Sigmoid colon (tissue), 7 donors: ENCODE measurements around the gene AKAP1. TPM values are rescaled to one million over a fixed set of nuclear protein-coding genes. Genes with fewer than 3 reads are reported as not detected.

ENCODE experiments used
- DNase-seq: peaks from one replicate; pipeline ENCODE4 v3.0.0-alpha.2; 2019
- H3K27ac ChIP-seq, 4 donors: fragments of 200-600 bp; sonication (generic); one replicate each; pipeline ENCODE4 v1.5.1; 2016 to 2019; ENCODE audit warnings: mild to moderate bottlenecking in 1 of 4
- H3K27me3 ChIP-seq, 3 donors: fragments of 200-600 bp; sonication (generic); one replicate each; pipeline ENCODE4 v1.5.1; 2019; ENCODE audit warnings: mild to moderate bottlenecking in 1 of 3
- H3K36me3 ChIP-seq, 4 donors: fragments of 200-600 bp; sonication (generic); one replicate each; pipeline ENCODE4 v1.5.1; 2016 to 2019
- H3K4me1 ChIP-seq, 4 donors: fragments of 200-600 bp; sonication (generic); one replicate each; pipeline ENCODE4 v1.5.1; 2017 to 2019
- H3K4me3 ChIP-seq, 4 donors: fragments of 200-600 bp; sonication (generic); one replicate each; pipeline ENCODE4 v1.5.1; 2017 to 2019; ENCODE audit warnings: mild to moderate bottlenecking in 2 of 4, moderate library complexity in 1 of 4
- H3K9me3 ChIP-seq, 4 donors: fragments of 200-600 bp in 3 of 4; sonication (generic) in 3 of 4; one replicate each; pipeline versions ENCODE4 v1.5.1 to v1.6.1; 2013 to 2019
- EP300 ChIP-seq, 4 donors: sonication (generic); formaldehyde crosslinking; IDR thresholded peaks; one replicate each; pipeline ENCODE4 v1.6.1; 2017; ENCODE audit warnings: antibody characterized with exemption in 4 of 4
- POLR2A ChIP-seq, 2 donors: fragments of 450-650 bp; IDR thresholded peaks; one replicate each; pipeline ENCODE4 v1.6.1; 2016; ENCODE audit warnings: antibody characterized with exemption in 2 of 2, mild to moderate bottlenecking in 2 of 2, moderate library complexity in 2 of 2
- POLR2AphosphoS5 ChIP-seq, 4 donors: sonication (generic); formaldehyde crosslinking; IDR thresholded peaks; one replicate each; pipeline ENCODE4 v1.6.1; 2017; ENCODE audit warnings: antibody characterized with exemption in 4 of 4
- WGBS, 2 donors: extraction: QIAGEN DNeasy Blood & Tissue Kit; methylation state at CpG; one replicate each; pipeline ENCODE4 v1.1.7; 2013; 5-methylcytosine and 5-hydroxymethylcytosine counted together
- intact Hi-C: fragments of 100-400 bp; cut with DNase I; formaldehyde crosslinking; loops from one replicate; pipeline ENCODE4 v1.15.1; 2023
- polyA plus RNA-seq, 3 donors: library from polyadenylated mRNA; stranded (reverse); fragments of 200-250 nt; gene quantifications; one replicate each; pipeline ENCODE4 v1.2.3, GENCODE V29; 2013
- total RNA-seq, 4 donors: library from RNA; depleted of rRNA; stranded (reverse); fragments of >200 nt; gene quantifications; one replicate each; pipeline ENCODE4 v1.1.0, GENCODE V29; 2016
- TF ChIP-seq, protein P1 (sequence below), 4 experiments: fragments of 450-650 bp in 3 of 4; fragments of 200-600 bp in 1 of 4; IDR thresholded peaks; one replicate each; pipeline ENCODE4 v1.5.1; 2016 to 2019; ENCODE audit warnings: antibody characterized with exemption in 4 of 4, mild to moderate bottlenecking in 3 of 4, moderate library complexity in 2 of 4
- donor health status: healthy with polysubstance abuse.
- donor health status: Bipolar disorder and iron deficiency.
- donor health status: healthy.

The AKAP1 gene
- total and polyA plus RNA-seq, 7 donors: 12.7 to 126 (median 78.9) TPM

DNA sequence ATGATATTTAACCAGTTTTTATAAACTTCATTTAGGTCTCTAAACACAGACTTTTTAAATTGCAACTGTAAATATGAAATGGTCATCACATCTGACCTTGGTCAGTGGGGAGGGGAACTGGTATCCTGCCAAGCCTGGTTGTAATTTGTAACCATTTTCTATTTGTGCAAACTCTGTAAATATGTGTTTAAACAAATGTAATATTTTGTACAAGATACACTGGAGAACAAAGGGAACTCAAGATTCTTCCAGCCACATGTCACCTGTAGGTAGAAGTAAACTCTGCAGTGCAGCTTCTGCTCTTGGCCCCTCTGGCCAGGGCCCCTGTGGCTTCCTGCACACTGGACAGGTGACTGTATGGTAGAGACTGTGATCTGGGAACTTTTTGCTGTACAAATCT lies 35.8 kb downstream of the AKAP1 start:
- intact Hi-C loops: no loop called here
- Histone ChIP-seq H3K9me3 (no peaks in the 10 kb centered on the region), H3K4me1 (peaks cover 0 to 11% (median 5%) of the 10 kb centered on the region in 4 donors), H3K27me3 (no peaks in the 10 kb centered on the region), H3K36me3 (peaks cover 49 to 100% (median 63%) of the 10 kb centered on the region in 4 donors), H3K4me3 (no peak overlapping the region), H3K27ac (no peak overlapping the region)
- no peak for DNase-seq
- TF ChIP-seq POLR2A (IDR thresholded peaks at IDR 0.05) (no peak), EP300 (IDR thresholded peaks at IDR 0.05) (no peak), POLR2AphosphoS5 (IDR thresholded peaks at IDR 0.05) (no peak)
- TF ChIP-seq, protein P1, sequence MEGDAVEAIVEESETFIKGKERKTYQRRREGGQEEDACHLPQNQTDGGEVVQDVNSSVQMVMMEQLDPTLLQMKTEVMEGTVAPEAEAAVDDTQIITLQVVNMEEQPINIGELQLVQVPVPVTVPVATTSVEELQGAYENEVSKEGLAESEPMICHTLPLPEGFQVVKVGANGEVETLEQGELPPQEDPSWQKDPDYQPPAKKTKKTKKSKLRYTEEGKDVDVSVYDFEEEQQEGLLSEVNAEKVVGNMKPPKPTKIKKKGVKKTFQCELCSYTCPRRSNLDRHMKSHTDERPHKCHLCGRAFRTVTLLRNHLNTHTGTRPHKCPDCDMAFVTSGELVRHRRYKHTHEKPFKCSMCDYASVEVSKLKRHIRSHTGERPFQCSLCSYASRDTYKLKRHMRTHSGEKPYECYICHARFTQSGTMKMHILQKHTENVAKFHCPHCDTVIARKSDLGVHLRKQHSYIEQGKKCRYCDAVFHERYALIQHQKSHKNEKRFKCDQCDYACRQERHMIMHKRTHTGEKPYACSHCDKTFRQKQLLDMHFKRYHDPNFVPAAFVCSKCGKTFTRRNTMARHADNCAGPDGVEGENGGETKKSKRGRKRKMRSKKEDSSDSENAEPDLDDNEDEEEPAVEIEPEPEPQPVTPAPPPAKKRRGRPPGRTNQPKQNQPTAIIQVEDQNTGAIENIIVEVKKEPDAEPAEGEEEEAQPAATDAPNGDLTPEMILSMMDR (IDR thresholded peaks at IDR 0.05): no peak

DNA sequence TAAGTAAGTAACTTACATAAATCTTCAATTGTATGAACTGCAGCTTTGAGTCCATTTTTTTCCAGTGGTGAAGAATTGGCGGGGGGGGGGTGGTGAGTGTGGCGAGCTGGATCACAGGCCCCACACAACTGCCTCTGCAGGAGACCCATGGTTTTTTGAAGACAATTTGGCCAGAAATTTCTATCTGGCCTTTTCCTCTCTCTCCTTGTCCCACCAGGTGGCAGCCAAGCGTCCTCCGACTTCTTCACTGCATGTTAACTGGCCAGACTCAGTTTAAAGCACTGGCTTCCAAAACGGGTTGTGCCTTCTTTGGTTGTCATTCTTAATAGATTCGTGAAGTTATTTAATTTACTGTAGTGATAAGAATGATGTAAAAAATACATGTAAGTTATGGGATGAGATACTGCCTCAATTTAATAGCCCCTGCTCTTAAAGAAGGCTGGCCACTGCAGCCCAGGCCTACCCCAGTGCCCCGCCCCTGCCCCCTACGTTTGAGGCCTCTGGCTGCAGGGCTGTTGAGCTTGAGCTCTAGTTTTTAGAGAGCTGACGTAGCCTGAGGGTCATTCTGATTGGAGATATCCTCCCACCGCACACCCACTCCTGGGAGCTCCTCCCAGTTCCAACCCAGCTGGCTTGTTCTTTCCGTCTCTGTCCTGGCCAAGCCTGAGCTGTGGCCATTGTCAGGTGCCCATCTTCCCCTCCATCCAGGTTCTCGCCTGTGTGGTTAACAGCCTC lies 36.4 kb downstream of the AKAP1 start:
- DNase-seq: no peak
- no peaks in the 10 kb centered on the region for H3K27me3 ChIP-seq
- 67 to 72% methylated on average over 12 of the region's 12 CpGs for WGBS, 2 donors
- peaks cover 45 to 97% (median 57%) of the 10 kb centered on the region in 4 donors for H3K36me3 ChIP-seq
- no peak for TF ChIP-seq POLR2A (IDR thresholded peaks at IDR 0.05)
- TF ChIP-seq, protein P1 (IDR thresholded peaks at IDR 0.05): peak in 2 of 4 experiments; percentile 32 to 41
- intact Hi-C loops: no loop called here
- no peak overlapping the region for H3K4me3 ChIP-seq
- H3K4me1 ChIP-seq: peaks cover 0 to 11% (median 5%) of the 10 kb centered on the region in 4 donors
- H3K27ac ChIP-seq: peak overlapping the region in 1 of 4 donors; percentile 5
- H3K9me3 ChIP-seq: no peaks in the 10 kb centered on the region

DNA sequence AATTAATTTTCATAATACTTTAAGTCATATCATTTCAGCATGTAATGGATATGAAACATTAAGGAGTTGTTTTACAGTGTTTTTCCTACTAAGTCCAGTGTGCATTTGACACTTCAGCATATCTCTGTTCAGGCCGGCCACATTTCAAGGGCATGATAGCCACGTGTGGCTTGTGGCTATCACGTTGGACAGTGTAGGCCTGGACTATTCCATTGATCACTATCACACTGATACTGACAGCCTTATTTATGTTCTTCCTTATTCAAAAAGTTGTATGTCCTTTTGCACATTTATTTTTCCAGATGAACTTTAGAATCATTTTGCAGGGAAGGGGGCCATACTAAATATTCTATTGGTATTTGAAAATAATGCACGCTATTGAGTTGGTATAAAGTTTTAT lies 39.0 kb downstream of the AKAP1 start:
- intact Hi-C loops: no loop called here
- no peaks in the 10 kb centered on the region for H3K9me3 ChIP-seq
- TF ChIP-seq POLR2A (IDR thresholded peaks at IDR 0.05): no peak
- H3K36me3 ChIP-seq: peaks cover 20 to 71% (median 32%) of the 10 kb centered on the region in 4 donors
- no peak overlapping the region for H3K27ac ChIP-seq
- peaks cover 0 to 11% (median 5%) of the 10 kb centered on the region in 4 donors for H3K4me1 ChIP-seq
- H3K4me3 ChIP-seq: no peak overlapping the region
- 75 to 87% methylated on average over 4 of the region's 4 CpGs for WGBS, 2 donors
- no peaks in the 10 kb centered on the region for H3K27me3 ChIP-seq
- DNase-seq: no peak

DNA sequence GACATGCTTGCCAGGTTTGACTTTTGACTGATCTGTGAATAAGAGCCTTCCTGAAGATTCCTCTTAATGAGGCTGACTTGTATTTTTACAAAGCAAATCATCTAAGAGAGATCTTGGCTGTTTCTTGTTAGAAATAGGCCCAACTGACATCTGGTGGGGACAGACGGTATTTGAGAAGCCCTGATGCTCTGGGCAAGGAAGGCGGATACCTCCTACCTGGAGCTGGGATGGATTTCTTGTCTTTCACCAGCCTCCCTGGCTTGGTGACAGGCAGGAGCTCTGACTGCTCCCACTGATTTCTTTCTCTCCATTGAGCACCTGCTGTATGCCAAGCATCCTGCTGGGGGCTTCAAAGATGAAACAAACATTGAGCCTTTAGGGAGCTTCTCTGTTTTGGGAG lies 40.4 kb downstream of the AKAP1 start:
- Histone ChIP-seq H3K27me3 (no peaks in the 10 kb centered on the region), H3K4me3 (no peak overlapping the region), H3K27ac (no peak overlapping the region), H3K36me3 (peaks cover 15 to 57% (median 22%) of the 10 kb centered on the region in 4 donors), H3K9me3 (no peaks in the 10 kb centered on the region), H3K4me1 (peaks cover 0 to 11% (median 5%) of the 10 kb centered on the region in 4 donors)
- TF ChIP-seq, protein P1 (IDR thresholded peaks at IDR 0.05): no peak
- TF ChIP-seq EP300 (IDR thresholded peaks at IDR 0.05) (no peak), POLR2AphosphoS5 (IDR thresholded peaks at IDR 0.05) (no peak)
- intact Hi-C loops: no loop called here
- 94 to 96% methylated on average over 2 of the region's 2 CpGs for WGBS, 2 donors
- no peak for DNase-seq

DNA sequence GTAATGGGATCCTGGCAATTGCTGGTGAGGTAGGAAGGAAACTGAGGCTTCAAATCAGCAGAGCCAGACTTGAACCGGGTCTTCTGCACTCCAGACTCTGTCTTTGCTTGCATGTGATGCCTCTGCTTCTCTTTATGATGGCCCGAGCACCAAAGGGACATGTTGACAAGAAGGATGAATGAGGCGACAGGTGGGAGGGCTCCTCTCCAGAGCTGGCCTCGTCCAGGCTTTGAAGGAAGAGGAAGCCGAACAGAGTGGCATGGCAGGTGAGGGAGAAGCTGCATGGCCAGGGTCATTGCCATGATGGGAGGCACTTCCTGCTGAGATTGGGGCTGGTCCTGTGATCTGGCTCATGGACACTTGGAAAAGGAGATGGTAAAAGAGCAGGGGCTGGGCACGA lies 40.8 kb downstream of the AKAP1 start:
- Histone ChIP-seq H3K9me3 (no peaks in the 10 kb centered on the region), H3K4me1 (peaks cover 0 to 8% (median 2%) of the 10 kb centered on the region in 4 donors), H3K27ac (no peak overlapping the region), H3K27me3 (no peaks in the 10 kb centered on the region), H3K4me3 (no peak overlapping the region), H3K36me3 (peaks cover 13 to 53% (median 20%) of the 10 kb centered on the region in 4 donors)
- DNase-seq: no peak
- intact Hi-C loops: no loop called here
- no peak for TF ChIP-seq EP300 (IDR thresholded peaks at IDR 0.05)
- no peak for TF ChIP-seq POLR2A (IDR thresholded peaks at IDR 0.05)
- WGBS, 2 donors: 90 to 94% methylated on average over 6 of the region's 6 CpGs
